ENCODE data around the gene S100A10. TPM values are rescaled to one million over a fixed set of nuclear protein-coding genes. Genes with fewer than 3 reads are reported as not detected.
A peak's percentile ranks its signal among the peaks of the same experiment; 100 is the strongest.

S100A10 gene
- total and polyA plus RNA-seq, 2 of the 4 experiments (the other 2 are of a cell fraction) = 86.0 to 277 TPM

GRCh38 chr1:152003846-152004442 lies 10.3 kb upstream of the S100A10 start:
- H3K23ac ChIP-seq (ENCODE audit: low read depth, low read length) = no peak overlapping the region
- H2AFZ ChIP-seq (replicated peaks; ENCODE audit: low read length, poor library complexity) = no peak overlapping the region
- H3K18ac ChIP-seq (ENCODE audit: low read depth, low read length) = no peak overlapping the region
- BruUV-seq (replicated peaks) = no TSS peak
- no peaks in the 10 kb centered on the region for H3K36me3 ChIP-seq (ENCODE audit: control insufficient read depth, insufficient read depth, low read length)
- H3K27me3 ChIP-seq (ENCODE audit: control insufficient read depth, insufficient read depth, low read length) = peaks cover 31% of the 10 kb centered on the region
- H3K79me1 ChIP-seq (ENCODE audit: low read depth in 1 of 2, low read length in 2 of 2) = no peaks in the 10 kb centered on the region
- no peak overlapping the region for H2BK5ac ChIP-seq (ENCODE audit: low read depth, low read length, poor library complexity, severe bottlenecking)
- dilution Hi-C loops (cut with HindIII; ENCODE audit: low sequenced_read_pairs, unreplicated experiment) = loop anchor here (25.0 kb wide), 1 partner anchor 92 kb away; the partner anchor contains the start of gene THEM4
- H3K9me3 ChIP-seq (ENCODE audit: control insufficient read depth, insufficient read depth, low read length) = no peaks in the 10 kb centered on the region
- no peak for ATAC-seq (ENCODE audit: low read depth)
- no peaks in the 10 kb centered on the region for H4K20me1 ChIP-seq (ENCODE audit: insufficient read depth, low read length)
- no peak overlapping the region for H2AK9ac ChIP-seq (replicated peaks; ENCODE audit: low read depth, low read length, poor library complexity)
- no peak overlapping the region for H2AK5ac ChIP-seq (ENCODE audit: low read depth, low read length)
- H2BK120ac ChIP-seq (ENCODE audit: low read depth, low read length) = no peak overlapping the region
- H2BK20ac ChIP-seq (ENCODE audit: low read depth, low read length) = no peak overlapping the region
- H3K4me1 ChIP-seq (ENCODE audit: control insufficient read depth, insufficient read depth, low read length) = peaks cover 2% of the 10 kb centered on the region; the same call in 1 of the 2 replicates
- no peak overlapping the region for H4K8ac ChIP-seq (ENCODE audit: low read depth in 2 of 2, low read length in 2 of 2)
- ChIA-PET POLR2A (ENCODE audit: unreplicated experiment) (no interaction called here), CTCF (interaction anchor here (0.6 to 2.2 kb wide), 3 partner anchors 36 to 82 kb away, joined by 3 to 10 read pairs (median 4); no protein-coding TSS in a partner anchor)
- in situ Hi-C loops (cut with MboI; ENCODE audit: low sequenced_read_pairs) = loop anchor here (10.0 kb wide), 1 partner anchor 119 kb away; no protein-coding TSS in a partner anchor
- no peak overlapping the region for H4K5ac ChIP-seq (ENCODE audit: low read depth, low read length)
- no peak overlapping the region for H3K4me3 ChIP-seq (ENCODE audit: insufficient read depth, low read depth, low read length)
- no peak overlapping the region for H4K91ac ChIP-seq (ENCODE audit: insufficient read depth, low read depth, low read length)
- H3K14ac ChIP-seq (replicated peaks; ENCODE audit: low read depth, low read length) = no peak overlapping the region
- intact Hi-C loops (cut with micrococcal nuclease) = loop anchor here (5.0 kb wide), 1 partner anchor 242 kb away; the partner anchor contains the start of gene MRPL9
- H3K4me2 ChIP-seq (ENCODE audit: low read depth, low read length) = no peak overlapping the region
- no peak overlapping the region for H3K56ac ChIP-seq (ENCODE audit: extremely low read depth, insufficient read depth, low read length)
- TF ChIP-seq RCOR1 (IDR thresholded peaks at IDR 0.05; ENCODE audit: insufficient replicate concordance, low read length) (no peak), CTCF (conservative IDR thresholded peaks at IDR 0.05; ENCODE audit: low read depth, low read length) (peak; percentile 12; the same call in 1 of the 2 replicates)
- WGBS, 2 experiments (ENCODE audit: extremely low coverage in 2 of 2, insufficient read length in 1 of 2) = 67% methylated on average over 1 of the region's 4 CpGs; no CpG with 5 or more reads in 1 of the 2 experiments
- H3K27ac ChIP-seq (ENCODE audit: insufficient read depth, low read length) = no peak overlapping the region
- no peak overlapping the region for H3K4ac ChIP-seq (ENCODE audit: low read depth, low read length)
- no peaks in the 10 kb centered on the region; the same call in 1 of the 2 replicates for H3K9me1 ChIP-seq (ENCODE audit: insufficient read depth, low read length)
- H2BK15ac ChIP-seq (ENCODE audit: low read depth, low read length) = no peak overlapping the region
- H3K9ac ChIP-seq (ENCODE audit: low read depth, low read length) = no peak overlapping the region
- no peak for DNase-seq

All from IMR-90 (cell line).